WTC11 (cell line): Measurements from ENCODE around the gene MRPS10. TPM values are rescaled to one million over a fixed set of nuclear protein-coding genes. Genes with fewer than 3 reads are reported as not detected.

Experiments
- ATAC-seq: fragments of 200-7000 bp; cut with Tn5 transposase; 2 replicates; pipeline ENCODE4 v1.10.0; 2021; ENCODE audit warnings: mild to moderate bottlenecking, moderate library complexity
- Bru-seq: library from RNA; stranded (reverse); fragments of 400-500 nt; gene quantifications from one replicate; lab custom pipeline; 2021; lab: Mats Ljungman, UMichigan
- CTCF ChIA-PET: fragments of 300-600 bp; sonication (Branson Sonifier 250); formaldehyde crosslinking; loops from one replicate; lab custom pipeline; 2021; ENCODE audit warnings: antibody characterized with exemption; lab: Charles Lee
- POLR2A ChIA-PET: fragments of 350-600 bp; sonication (Branson Sonifier 250); formaldehyde crosslinking; loops from one replicate; lab custom pipeline; 2021; ENCODE audit warnings: antibody characterized with exemption; lab: Charles Lee
- DNase-seq: peaks from one replicate; pipeline ENCODE4 v3.0.0; 2021; ENCODE audit warnings: low spot score
- H3K27ac Mint-ChIP-seq: 2 replicates; pipeline ENCODE4 v1.8.0; 2021; ENCODE audit warnings: mixed read lengths
- H3K27me3 Mint-ChIP-seq: 2 replicates; pipeline ENCODE4 v1.8.0; 2021; ENCODE audit warnings: low read depth, mild to moderate bottlenecking, moderate library complexity, mixed read lengths
- H3K36me3 Mint-ChIP-seq: 2 replicates; pipeline ENCODE4 v1.8.0; 2021; ENCODE audit warnings: mixed read lengths
- H3K4me1 Mint-ChIP-seq: 2 replicates; pipeline ENCODE4 v1.8.0; 2022; ENCODE audit warnings: mixed read lengths
- H3K4me3 Mint-ChIP-seq: 2 replicates; pipeline ENCODE4 v1.8.0; 2021; ENCODE audit warnings: mild to moderate bottlenecking, moderate library complexity, mixed read lengths
- H3K9me3 Mint-ChIP-seq: 2 replicates; pipeline ENCODE4 v1.8.0; 2021; ENCODE audit warnings: mixed read lengths
- CREM ChIP-seq: sonication (generic); formaldehyde crosslinking; IDR thresholded peaks from 2 replicates; pipeline ENCODE4 v1.8.1; 2022; ENCODE audit warnings: mild to moderate bottlenecking, missing genetic modification reagents, moderate library complexity
- ETV6 ChIP-seq: sonication (generic); formaldehyde crosslinking; IDR thresholded peaks from 2 replicates; pipeline ENCODE4 v1.8.1; 2022; ENCODE audit warnings: mild to moderate bottlenecking, missing genetic modification reagents
- FOXJ3 ChIP-seq: sonication (generic); formaldehyde crosslinking; IDR thresholded peaks from 2 replicates; pipeline ENCODE4 v1.9.0; 2021; ENCODE audit warnings: missing genetic modification reagents, mild to moderate bottlenecking, borderline replicate concordance
- FOXK1 ChIP-seq: sonication (generic); formaldehyde crosslinking; IDR thresholded peaks from 2 replicates; pipeline ENCODE4 v1.8.0; 2022; ENCODE audit warnings: mild to moderate bottlenecking, moderate library complexity, missing genetic modification reagents
- GABPB1 ChIP-seq: sonication (generic); formaldehyde crosslinking; IDR thresholded peaks from 2 replicates; pipeline ENCODE4 v1.8.1; 2023; ENCODE audit warnings: mild to moderate bottlenecking, missing genetic modification reagents
- GRHL2 ChIP-seq: fragments of 250-450 bp; sonication (Bioruptor Pico); IDR thresholded peaks from 2 replicates; pipeline ENCODE4 v1.8.0; 2022; ENCODE audit warnings: mild to moderate bottlenecking, moderate library complexity; ENCODE audit not compliant: insufficient replicate concordance, severe bottlenecking
- GTF2I ChIP-seq: fragments of 250-450 bp; sonication (Bioruptor Pico); conservative IDR thresholded peaks from 2 replicates; pipeline ENCODE4 v1.4.0; 2021; ENCODE audit warnings: mild to moderate bottlenecking
- HMGA2 ChIP-seq: fragments of 250-450 bp; sonication (Bioruptor Pico); IDR thresholded peaks from 2 replicates; pipeline ENCODE4 v1.4.0; 2021; ENCODE audit warnings: mild to moderate bottlenecking, moderate library complexity
- MYBL2 ChIP-seq: sonication (generic); formaldehyde crosslinking; IDR thresholded peaks from 2 replicates; pipeline ENCODE4 v1.8.1; 2023; ENCODE audit warnings: mild to moderate bottlenecking, moderate library complexity, missing genetic modification reagents
- NFE2L1 ChIP-seq: sonication (generic); formaldehyde crosslinking; IDR thresholded peaks from 2 replicates; pipeline ENCODE4 v1.8.1; 2023; ENCODE audit warnings: missing genetic modification reagents
- NR2C2 ChIP-seq: sonication (generic); formaldehyde crosslinking; IDR thresholded peaks from 2 replicates; pipeline ENCODE4 v1.8.0; 2022; ENCODE audit warnings: mild to moderate bottlenecking, missing genetic modification reagents
- SMAD3 ChIP-seq: sonication (generic); formaldehyde crosslinking; IDR thresholded peaks from 2 replicates; pipeline ENCODE4 v1.8.0; 2022; ENCODE audit warnings: missing genetic modification reagents, mild to moderate bottlenecking, borderline replicate concordance
- SP1 ChIP-seq: sonication (generic); formaldehyde crosslinking; conservative IDR thresholded peaks from 2 replicates; pipeline ENCODE4 v1.8.1; 2022; ENCODE audit warnings: missing genetic modification reagents
- TCF7 ChIP-seq: sonication (generic); formaldehyde crosslinking; IDR thresholded peaks from 2 replicates; pipeline ENCODE4 v1.8.0; 2022; ENCODE audit warnings: mild to moderate bottlenecking, low read depth, missing genetic modification reagents, moderate library complexity
- TEAD4 ChIP-seq: sonication (generic); formaldehyde crosslinking; IDR thresholded peaks from 2 replicates; pipeline ENCODE4 v1.8.0; 2022; ENCODE audit warnings: mild to moderate bottlenecking, missing genetic modification reagents
- ZNF232 ChIP-seq: sonication (generic); formaldehyde crosslinking; IDR thresholded peaks from 2 replicates; pipeline ENCODE4 v1.8.0; 2022; ENCODE audit warnings: mild to moderate bottlenecking, missing genetic modification reagents
- ZNF263 ChIP-seq: sonication (generic); formaldehyde crosslinking; IDR thresholded peaks from 2 replicates; pipeline ENCODE4 v1.8.1; 2022; ENCODE audit warnings: low read depth, mild to moderate bottlenecking, moderate library complexity, missing genetic modification reagents
- long read RNA-seq, 3 experiments: library from RNA in 1 of 3; library from capped mRNA in 1 of 3; library from polyadenylated mRNA in 1 of 3; unstranded in 2 of 3; stranded (forward) in 1 of 3; transcript quantifications; one replicate each; pipeline ENCODE4 v2.0.0, GENCODE V29; 2021
- total RNA-seq: library from RNA; stranded (reverse); gene quantifications from 3 replicates; pipeline ENCODE4 v1.2.3, GENCODE V29; 2021
- TF ChIP-seq, protein P1 (sequence below): sonication (generic); formaldehyde crosslinking; IDR thresholded peaks from 2 replicates; pipeline ENCODE4 v1.8.0; 2023; ENCODE audit warnings: mild to moderate bottlenecking, missing genetic modification reagents
- TF ChIP-seq, protein P2 (sequence below): sonication (generic); formaldehyde crosslinking; IDR thresholded peaks from 2 replicates; pipeline ENCODE4 v1.8.0; 2022; ENCODE audit warnings: mild to moderate bottlenecking, missing genetic modification reagents
- TF ChIP-seq, protein P3 (sequence below): fragments of 250-450 bp; sonication (Bioruptor Pico); IDR thresholded peaks from 2 replicates; pipeline ENCODE4 v1.9.0; 2021; ENCODE audit warnings: mild to moderate bottlenecking
- TF ChIP-seq, protein P4 (sequence below): sonication (generic); formaldehyde crosslinking; IDR thresholded peaks from 2 replicates; pipeline ENCODE4 v1.8.0; 2022; ENCODE audit warnings: mild to moderate bottlenecking, missing genetic modification reagents

The MRPS10 gene
- 30.7 to 32.9 TPM (median 31.3 TPM) in 3 replicates for total RNA-seq
- Bru-seq, nascent RNA, result percentile 91 among the genes with signal in this experiment
- long read RNA-seq, experiment 1, transcript MRPS10-201 (7 exons, 2,110 nt), result major isoform, 224 of 276 reads
- long read RNA-seq, experiment 1, partial matches to known transcripts, result 11 of 276 reads
- long read RNA-seq, experiment 1, other reads (novel, unspliced or antisense), result 41 of 276 reads
- long read RNA-seq, experiment 2, transcript MRPS10-201 (7 exons, 2,110 nt), result major isoform, 32 of 54 reads
- long read RNA-seq, experiment 2, partial matches to known transcripts, result 3 of 54 reads
- long read RNA-seq, experiment 2, other reads (novel, unspliced or antisense), result 19 of 54 reads
- long read RNA-seq, experiment 3, transcript MRPS10-201 (7 exons, 2,110 nt), result major isoform, 141 of 179 reads
- long read RNA-seq, experiment 3, partial matches to known transcripts, result 3 of 179 reads
- long read RNA-seq, experiment 3, other reads (novel, unspliced or antisense), result 35 of 179 reads

DNA sequence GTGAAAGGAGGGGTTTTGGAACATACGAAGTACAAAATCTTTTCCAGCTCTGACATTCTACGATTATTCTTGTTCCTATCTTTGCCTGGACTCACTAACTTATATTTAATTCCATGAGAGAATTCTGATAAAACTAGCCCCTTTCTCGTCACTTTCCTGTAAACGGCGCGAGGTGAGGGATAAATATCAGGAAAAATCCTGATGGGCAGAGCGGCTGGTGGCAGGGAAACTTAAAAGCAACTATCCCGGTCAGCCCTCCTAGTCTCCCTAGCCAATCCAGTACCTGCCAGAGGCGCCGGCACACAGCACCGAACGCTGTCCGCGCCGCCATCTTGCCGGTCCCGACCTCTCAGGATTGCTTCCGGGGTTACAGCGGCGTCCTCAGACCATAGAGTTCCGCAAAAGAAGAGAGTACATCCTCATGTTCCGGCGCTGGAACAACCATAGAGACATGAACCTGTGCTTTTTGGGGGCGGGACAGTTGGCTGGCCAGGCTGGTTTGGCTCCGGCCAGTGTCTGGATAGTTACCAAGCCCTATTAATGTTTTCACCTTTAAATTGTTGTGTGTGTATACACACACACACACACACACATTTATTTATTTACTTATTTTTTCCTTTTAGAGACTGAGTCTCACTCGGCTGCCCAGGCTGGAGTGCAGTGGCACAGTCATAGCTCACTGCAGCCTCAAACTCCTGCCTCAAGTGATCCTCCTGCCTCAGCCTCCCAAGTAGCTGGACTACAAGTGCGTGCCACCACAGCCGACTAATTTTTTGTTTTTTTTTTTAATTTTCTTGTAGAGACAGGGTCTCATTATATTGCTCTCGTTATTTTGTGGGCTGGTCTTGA is at the start of gene MRPS10:
MRPS10 (minus strand) TSS at position 343 of the 849 bp plus-strand sequence; CDS start at position 331, 12 bp downstream.
- TF ChIP-seq, protein P1, sequence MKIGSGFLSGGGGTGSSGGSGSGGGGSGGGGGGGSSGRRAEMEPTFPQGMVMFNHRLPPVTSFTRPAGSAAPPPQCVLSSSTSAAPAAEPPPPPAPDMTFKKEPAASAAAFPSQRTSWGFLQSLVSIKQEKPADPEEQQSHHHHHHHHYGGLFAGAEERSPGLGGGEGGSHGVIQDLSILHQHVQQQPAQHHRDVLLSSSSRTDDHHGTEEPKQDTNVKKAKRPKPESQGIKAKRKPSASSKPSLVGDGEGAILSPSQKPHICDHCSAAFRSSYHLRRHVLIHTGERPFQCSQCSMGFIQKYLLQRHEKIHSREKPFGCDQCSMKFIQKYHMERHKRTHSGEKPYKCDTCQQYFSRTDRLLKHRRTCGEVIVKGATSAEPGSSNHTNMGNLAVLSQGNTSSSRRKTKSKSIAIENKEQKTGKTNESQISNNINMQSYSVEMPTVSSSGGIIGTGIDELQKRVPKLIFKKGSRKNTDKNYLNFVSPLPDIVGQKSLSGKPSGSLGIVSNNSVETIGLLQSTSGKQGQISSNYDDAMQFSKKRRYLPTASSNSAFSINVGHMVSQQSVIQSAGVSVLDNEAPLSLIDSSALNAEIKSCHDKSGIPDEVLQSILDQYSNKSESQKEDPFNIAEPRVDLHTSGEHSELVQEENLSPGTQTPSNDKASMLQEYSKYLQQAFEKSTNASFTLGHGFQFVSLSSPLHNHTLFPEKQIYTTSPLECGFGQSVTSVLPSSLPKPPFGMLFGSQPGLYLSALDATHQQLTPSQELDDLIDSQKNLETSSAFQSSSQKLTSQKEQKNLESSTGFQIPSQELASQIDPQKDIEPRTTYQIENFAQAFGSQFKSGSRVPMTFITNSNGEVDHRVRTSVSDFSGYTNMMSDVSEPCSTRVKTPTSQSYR (CRISPR knock-in tag), result no peak
- TF ChIP-seq ETV6, result peak; percentile 67; the same call in 1 of the 2 replicates
- TF ChIP-seq CREM (CRISPR knock-in tag), result peak; percentile 73
- TF ChIP-seq FOXJ3 (CRISPR knock-in tag), result no peak
- TF ChIP-seq SMAD3, result peak; percentile 45; the same call in 1 of the 2 replicates
- no peak for TF ChIP-seq ZNF232 (CRISPR knock-in tag)
- peak; percentile 98 for TF ChIP-seq NR2C2
- TF ChIP-seq, protein P2, sequence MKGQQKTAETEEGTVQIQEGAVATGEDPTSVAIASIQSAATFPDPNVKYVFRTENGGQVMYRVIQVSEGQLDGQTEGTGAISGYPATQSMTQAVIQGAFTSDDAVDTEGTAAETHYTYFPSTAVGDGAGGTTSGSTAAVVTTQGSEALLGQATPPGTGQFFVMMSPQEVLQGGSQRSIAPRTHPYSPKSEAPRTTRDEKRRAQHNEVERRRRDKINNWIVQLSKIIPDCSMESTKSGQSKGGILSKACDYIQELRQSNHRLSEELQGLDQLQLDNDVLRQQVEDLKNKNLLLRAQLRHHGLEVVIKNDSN, result no peak
- TF ChIP-seq TCF7 (CRISPR knock-in tag), result no peak
- peak; percentile 77; the same call in 1 of the 2 replicates for TF ChIP-seq GTF2I (CRISPR knock-in tag)
- TF ChIP-seq GRHL2 (CRISPR knock-in tag), result no peak
- peak; percentile 93 for TF ChIP-seq GABPB1 (CRISPR knock-in tag)
- TF ChIP-seq SP1 (CRISPR knock-in tag), result peak; percentile 59; the same call in 1 of the 2 replicates
- TF ChIP-seq, protein P3, sequence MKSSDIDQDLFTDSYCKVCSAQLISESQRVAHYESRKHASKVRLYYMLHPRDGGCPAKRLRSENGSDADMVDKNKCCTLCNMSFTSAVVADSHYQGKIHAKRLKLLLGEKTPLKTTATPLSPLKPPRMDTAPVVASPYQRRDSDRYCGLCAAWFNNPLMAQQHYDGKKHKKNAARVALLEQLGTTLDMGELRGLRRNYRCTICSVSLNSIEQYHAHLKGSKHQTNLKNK (CRISPR knock-in tag), result no peak
- TF ChIP-seq HMGA2 (CRISPR knock-in tag), result no peak
- TF ChIP-seq ZNF263, result no peak
- TF ChIP-seq MYBL2 (CRISPR knock-in tag), result peak; percentile 62; the same call in 1 of the 2 replicates
- TF ChIP-seq FOXK1 (CRISPR knock-in tag), result peak; percentile 91
- TF ChIP-seq NFE2L1 (CRISPR knock-in tag), result 0 out of 2 replicates have a peak, but pooled peaks have one; percentile 17
- TF ChIP-seq, protein P4, sequence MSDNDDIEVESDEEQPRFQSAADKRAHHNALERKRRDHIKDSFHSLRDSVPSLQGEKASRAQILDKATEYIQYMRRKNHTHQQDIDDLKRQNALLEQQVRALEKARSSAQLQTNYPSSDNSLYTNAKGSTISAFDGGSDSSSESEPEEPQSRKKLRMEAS, result peak; percentile 50; the same call in 1 of the 2 replicates
- H3K27me3 Mint-ChIP-seq, result no peaks in the 10 kb centered on the region
- H3K27ac Mint-ChIP-seq, result peak within 1 kb of the TSS; percentile 100
- ATAC-seq (peak; percentile 99), DNase-seq (peak; percentile 95)
- peak within 1 kb of the TSS; percentile 100 for H3K4me3 Mint-ChIP-seq
- ChIA-PET CTCF (interaction anchor here (0.8 to 4.8 kb wide), 7 partner anchors 49 to 330 kb away, joined by 3 to 22 read pairs (median 5); partner anchors contain the start of genes BYSL and MED20), POLR2A (no interaction called here)
- peaks cover 9% of the 10 kb centered on the region for H3K36me3 Mint-ChIP-seq
- peaks cover 14% of the 10 kb centered on the region for H3K4me1 Mint-ChIP-seq
- H3K9me3 Mint-ChIP-seq, result no peaks in the 10 kb centered on the region

DNA sequence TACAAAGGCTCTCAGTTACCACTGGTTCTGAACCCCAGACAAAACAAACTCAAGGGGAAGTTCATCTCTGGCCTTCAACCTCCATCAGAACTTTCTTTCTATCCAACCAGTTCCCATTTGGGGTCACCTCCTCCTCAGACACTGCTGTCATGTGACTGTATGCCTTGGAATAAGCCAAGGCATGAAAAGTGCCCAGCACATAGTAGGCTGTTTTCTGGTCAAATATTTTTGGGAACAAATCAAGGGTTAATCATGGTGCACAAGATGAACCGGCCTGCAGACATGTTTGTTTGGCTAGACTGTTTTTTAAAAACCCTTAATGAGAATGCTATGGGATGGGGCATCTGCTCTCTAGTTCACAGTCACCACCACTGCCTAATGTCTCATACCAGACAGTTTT is 48.9 kb upstream of the MRPS10 start:
- no peaks in the 10 kb centered on the region for H3K27me3 Mint-ChIP-seq
- TF ChIP-seq ZNF263 (no peak), TEAD4 (CRISPR knock-in tag) (no peak)
- no peak overlapping the region for H3K4me3 Mint-ChIP-seq
- POLR2A ChIA-PET, result no interaction called here
- DNase-seq (no peak), ATAC-seq (no peak)
- peaks cover 13% of the 10 kb centered on the region for H3K4me1 Mint-ChIP-seq
- H3K27ac Mint-ChIP-seq, result no peak overlapping the region
- CTCF ChIA-PET, result interaction anchor here (1.4 kb wide), 1 partner anchor 281 kb away, joined by 4 read pairs; no protein-coding TSS in a partner anchor
- peaks cover 16% of the 10 kb centered on the region for H3K36me3 Mint-ChIP-seq
- no peaks in the 10 kb centered on the region for H3K9me3 Mint-ChIP-seq
